Suprapubic skin (tissue), 4 donors: ENCODE results near the gene ZNF655. TPM values are rescaled to one million over a fixed set of nuclear protein-coding genes. Genes with fewer than 3 reads are reported as not detected.
"Not testable (repeated sequence)": the region's sequence is repeated elsewhere in the genome, so short reads cannot be mapped to it uniquely, and the experiment has no call there.

Experiments used
- DNase-seq, 2 donors: peaks; one replicate each; pipeline ENCODE4 v3.0.0-alpha.2; 2019; ENCODE audit warnings: low spot score in 2 of 2
- H3K27ac ChIP-seq: fragments of 200-600 bp; sonication (generic); one replicate; pipeline ENCODE4 v1.5.1; 2019
- H3K27me3 ChIP-seq: fragments of 200-600 bp; sonication (generic); one replicate; pipeline ENCODE4 v1.5.1; 2019
- H3K36me3 ChIP-seq: fragments of 200-600 bp; sonication (generic); one replicate; pipeline ENCODE4 v1.5.1; 2019
- H3K4me1 ChIP-seq: fragments of 200-600 bp; sonication (generic); one replicate; pipeline ENCODE4 v1.5.1; 2019
- H3K4me3 ChIP-seq: fragments of 200-600 bp; sonication (generic); one replicate; pipeline ENCODE4 v1.5.1; 2019; ENCODE audit warnings: mild to moderate bottlenecking
- H3K9me3 ChIP-seq: fragments of 200-600 bp; sonication (generic); one replicate; pipeline ENCODE4 v1.5.1; 2019
- EP300 ChIP-seq: sonication (generic); formaldehyde crosslinking; IDR thresholded peaks from one replicate; pipeline ENCODE4 v1.6.1; 2017; ENCODE audit warnings: antibody characterized with exemption
- POLR2A ChIP-seq, 2 donors: fragments of 450-650 bp; IDR thresholded peaks; one replicate each; pipeline ENCODE4 v1.6.1; 2017; ENCODE audit warnings: antibody characterized with exemption in 2 of 2, mild to moderate bottlenecking in 2 of 2, moderate library complexity in 2 of 2
- POLR2AphosphoS5 ChIP-seq, 3 donors: sonication (generic); formaldehyde crosslinking; IDR thresholded peaks; one replicate each; pipeline ENCODE4 v1.6.1; 2017; ENCODE audit warnings: antibody characterized with exemption in 3 of 3
- WGBS: methylation state at CpG from one replicate; pipeline ENCODE4 v1.1.5; 2018; 5-methylcytosine and 5-hydroxymethylcytosine counted together
- total RNA-seq, 4 donors: library from RNA; depleted of rRNA; stranded (reverse); fragments of >200 nt; gene quantifications; one replicate each; pipeline ENCODE4 v1.1.0, GENCODE V29; 2016
- TF ChIP-seq, protein P1 (sequence below), 2 donors: fragments of 200-600 bp in 1 of 2; fragments of 450-650 bp in 1 of 2; sonication (generic) in 1 of 2; IDR thresholded peaks; one replicate each; pipeline ENCODE4 v1.5.1; 2016 to 2019; ENCODE audit warnings: antibody characterized with exemption in 2 of 2, mild to moderate bottlenecking in 1 of 2, moderate library complexity in 1 of 2

Gene ZNF655
- total RNA-seq, 4 donors from 2014 or later, result 122 to 240 (median 146) TPM

DNA sequence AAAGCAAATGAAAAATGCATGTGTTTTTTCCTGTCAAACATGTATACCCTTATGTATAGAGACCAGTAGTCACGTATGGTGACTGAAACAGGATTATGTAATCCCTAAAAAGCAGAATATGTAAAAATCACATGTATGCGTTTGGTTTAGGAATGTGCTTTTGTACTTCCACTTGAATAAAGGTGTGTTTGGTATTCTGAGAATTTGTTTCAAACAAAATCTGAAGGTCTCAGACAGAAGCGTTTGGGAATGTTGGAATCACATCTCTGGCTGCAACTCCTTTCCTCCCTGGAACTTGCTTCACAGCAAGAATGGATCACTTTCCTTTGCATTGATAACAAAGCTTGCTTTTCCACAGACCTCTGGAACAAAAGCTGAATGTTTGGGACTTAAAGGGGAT is 17.8 kb downstream of the ZNF655 start:
- Histone ChIP-seq H3K36me3 (peaks cover 25% of the 10 kb centered on the region), H3K27ac (no peak overlapping the region), H3K9me3 (no peaks in the 10 kb centered on the region), H3K4me3 (no peak overlapping the region), H3K27me3 (no peaks in the 10 kb centered on the region), H3K4me1 (peaks cover 16% of the 10 kb centered on the region)
- WGBS, result 74% methylated on average over 3 of the region's 3 CpGs
- DNase-seq, result no peak
- TF ChIP-seq, protein P1, sequence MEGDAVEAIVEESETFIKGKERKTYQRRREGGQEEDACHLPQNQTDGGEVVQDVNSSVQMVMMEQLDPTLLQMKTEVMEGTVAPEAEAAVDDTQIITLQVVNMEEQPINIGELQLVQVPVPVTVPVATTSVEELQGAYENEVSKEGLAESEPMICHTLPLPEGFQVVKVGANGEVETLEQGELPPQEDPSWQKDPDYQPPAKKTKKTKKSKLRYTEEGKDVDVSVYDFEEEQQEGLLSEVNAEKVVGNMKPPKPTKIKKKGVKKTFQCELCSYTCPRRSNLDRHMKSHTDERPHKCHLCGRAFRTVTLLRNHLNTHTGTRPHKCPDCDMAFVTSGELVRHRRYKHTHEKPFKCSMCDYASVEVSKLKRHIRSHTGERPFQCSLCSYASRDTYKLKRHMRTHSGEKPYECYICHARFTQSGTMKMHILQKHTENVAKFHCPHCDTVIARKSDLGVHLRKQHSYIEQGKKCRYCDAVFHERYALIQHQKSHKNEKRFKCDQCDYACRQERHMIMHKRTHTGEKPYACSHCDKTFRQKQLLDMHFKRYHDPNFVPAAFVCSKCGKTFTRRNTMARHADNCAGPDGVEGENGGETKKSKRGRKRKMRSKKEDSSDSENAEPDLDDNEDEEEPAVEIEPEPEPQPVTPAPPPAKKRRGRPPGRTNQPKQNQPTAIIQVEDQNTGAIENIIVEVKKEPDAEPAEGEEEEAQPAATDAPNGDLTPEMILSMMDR (IDR thresholded peaks at IDR 0.05), result no peak
- no peak for TF ChIP-seq EP300
- TF ChIP-seq POLR2A (IDR thresholded peaks at IDR 0.05), result no peak
- no peak for TF ChIP-seq POLR2AphosphoS5 (IDR thresholded peaks at IDR 0.05)

DNA sequence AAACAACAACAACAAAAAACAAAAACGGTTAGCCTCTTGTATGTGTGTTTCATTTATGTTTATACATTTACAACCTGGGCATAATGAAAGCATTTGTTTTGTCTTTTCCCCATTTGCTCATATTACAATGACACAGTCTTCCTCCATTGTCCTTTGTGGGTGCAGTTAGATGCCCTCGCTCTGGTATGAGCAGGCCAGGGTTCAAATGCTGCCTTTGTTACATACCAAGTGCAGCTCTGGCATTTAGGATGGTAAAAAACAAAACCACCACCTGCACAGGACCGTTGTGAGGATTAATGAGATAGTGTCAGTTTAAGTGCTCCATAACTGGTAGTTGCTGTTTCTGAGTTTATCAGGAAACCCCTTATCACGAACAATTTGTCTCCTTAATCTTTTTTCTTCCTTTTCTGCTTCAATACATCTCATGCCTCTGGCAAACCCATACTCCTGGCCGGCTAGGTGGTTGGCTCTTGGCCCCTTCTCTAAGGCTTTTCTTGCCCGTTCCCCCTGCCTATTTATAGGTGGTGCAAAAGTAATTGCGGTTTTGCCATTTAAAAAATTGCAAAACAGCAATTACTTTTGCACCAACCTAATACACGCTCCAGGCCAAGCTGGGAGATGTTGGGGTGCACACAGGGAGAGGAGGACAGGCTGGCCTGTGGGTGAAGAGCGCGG is 21.0 kb downstream of the ZNF655 start:
- TF ChIP-seq POLR2A (IDR thresholded peaks at IDR 0.05) (no peak), POLR2AphosphoS5 (IDR thresholded peaks at IDR 0.05) (no peak), EP300 (no peak)
- TF ChIP-seq, protein P1 (IDR thresholded peaks at IDR 0.05), result no peak
- 42% methylated on average over 10 of the region's 10 CpGs for WGBS
- Histone ChIP-seq H3K36me3 (no peaks in the 10 kb centered on the region), H3K9me3 (no peaks in the 10 kb centered on the region), H3K4me1 (peaks cover 16% of the 10 kb centered on the region), H3K4me3 (peak overlapping the region; percentile 61), H3K27me3 (no peaks in the 10 kb centered on the region), H3K27ac (no peak overlapping the region)
- DNase-seq, result no peak

DNA sequence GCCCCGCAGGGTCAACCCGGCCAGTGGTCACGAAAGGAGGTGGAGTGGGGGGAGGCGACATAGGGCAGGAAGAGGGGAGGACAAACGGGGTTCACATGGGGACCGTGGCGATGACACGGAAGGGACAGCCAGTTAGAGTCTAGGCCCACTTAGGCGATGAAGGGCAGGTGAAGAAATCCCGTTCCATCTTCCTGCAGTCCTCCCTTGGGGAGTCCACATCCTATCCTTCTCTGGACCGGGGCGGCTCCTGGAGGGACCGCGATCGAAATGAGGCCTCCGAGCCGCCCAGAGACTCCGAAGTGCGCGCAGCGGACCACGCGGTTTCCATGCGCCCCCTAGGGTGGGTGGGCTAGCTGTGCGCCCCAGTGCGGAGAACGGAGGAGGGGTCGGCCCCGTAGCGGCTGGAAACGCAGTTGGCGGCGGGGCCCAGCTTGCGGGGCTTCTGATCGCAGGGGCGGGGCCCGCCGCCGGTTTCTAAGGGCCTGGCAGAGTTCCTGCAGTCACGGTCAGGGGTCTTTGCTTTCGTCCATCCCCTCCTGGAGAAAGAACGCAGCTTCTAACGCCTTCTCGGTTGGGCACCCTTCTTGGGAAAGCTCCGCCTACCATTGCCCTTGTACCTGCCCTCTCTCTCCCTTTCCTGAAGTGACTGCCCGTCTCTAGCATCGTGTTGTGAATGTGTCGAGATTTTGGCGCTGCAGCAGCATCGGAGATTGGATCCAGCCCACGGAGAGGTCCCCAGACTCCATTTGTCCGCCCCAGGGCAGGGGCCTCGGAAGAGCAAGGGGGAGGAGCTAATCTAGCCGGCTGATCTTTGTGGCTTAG is 21.7 kb downstream of the ZNF655 start:
- no peaks in the 10 kb centered on the region for H3K9me3 ChIP-seq
- no peaks in the 10 kb centered on the region for H3K36me3 ChIP-seq
- H3K4me3 ChIP-seq, result peak overlapping the region; percentile 61
- H3K27ac ChIP-seq, result no peak overlapping the region
- DNase-seq, result no peak
- no peak for TF ChIP-seq EP300
- TF ChIP-seq, protein P1 (IDR thresholded peaks at IDR 0.05), result peak in 1 of 2 donors; percentile 17
- TF ChIP-seq POLR2A (IDR thresholded peaks at IDR 0.05), result no peak
- no peak for TF ChIP-seq POLR2AphosphoS5 (IDR thresholded peaks at IDR 0.05)
- 4% methylated on average over 38 of the region's 54 CpGs for WGBS
- H3K4me1 ChIP-seq, result peaks cover 16% of the 10 kb centered on the region
- H3K27me3 ChIP-seq, result no peaks in the 10 kb centered on the region

DNA sequence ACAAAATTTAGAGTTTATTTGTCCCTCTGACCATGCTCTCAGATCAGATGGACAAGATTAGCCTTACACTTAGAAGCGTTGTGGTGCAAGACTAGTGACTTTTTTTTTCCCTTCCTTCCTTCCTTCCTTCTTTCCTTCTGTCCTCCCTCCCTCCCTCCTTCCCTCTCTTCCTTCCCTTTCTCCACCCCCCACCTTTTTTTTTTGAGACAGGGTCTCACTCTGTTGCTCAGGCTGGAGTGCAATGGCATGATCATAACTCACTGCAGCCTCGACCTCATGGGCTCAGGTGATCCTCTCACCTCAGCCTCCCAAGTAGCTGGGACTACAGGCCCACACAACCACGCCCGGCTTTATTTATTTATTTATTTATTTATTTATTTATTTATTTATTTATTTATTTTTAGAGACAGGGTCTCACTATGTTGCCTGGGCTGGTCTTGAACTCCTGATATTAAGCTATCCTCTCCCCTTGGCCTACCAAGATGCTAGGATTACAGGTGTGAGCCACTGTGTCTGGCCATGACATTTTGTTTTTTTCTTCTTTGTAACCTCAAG is 22.4 kb downstream of the ZNF655 start:
- not testable (repeated sequence) for H3K27me3 ChIP-seq, DNase-seq, H3K27ac ChIP-seq, H3K9me3 ChIP-seq, H3K36me3 ChIP-seq
- WGBS, result 58% methylated on average over 4 of the region's 4 CpGs
- H3K4me1 ChIP-seq, result peaks cover 16% of the 10 kb centered on the region
- H3K4me3 ChIP-seq, result peak overlapping the region; percentile 61

DNA sequence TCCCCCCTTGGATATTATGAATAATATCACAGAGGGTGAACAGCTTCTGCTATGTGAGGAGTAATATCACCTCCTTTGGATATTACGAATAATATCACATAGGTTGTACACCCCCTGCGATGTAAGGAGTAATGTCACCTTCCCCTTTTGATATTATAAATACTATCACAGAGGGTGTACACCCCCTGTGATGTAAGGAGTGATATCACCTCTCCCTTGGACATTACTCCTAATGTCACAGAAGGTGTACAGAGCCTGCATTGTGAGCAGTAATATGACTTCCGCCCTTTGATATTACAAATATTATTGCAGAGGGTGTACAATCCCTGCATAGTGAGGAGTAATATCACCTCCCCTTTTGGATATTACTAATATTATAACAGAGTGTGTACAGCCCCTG is 30.4 kb downstream of the ZNF655 start:
- H3K27me3 ChIP-seq, result peaks cover 3% of the 10 kb centered on the region
- no peaks in the 10 kb centered on the region for H3K4me1 ChIP-seq
- no peak for DNase-seq
- H3K27ac ChIP-seq, result no peak overlapping the region
- H3K36me3 ChIP-seq, result no peaks in the 10 kb centered on the region
- 87% methylated on average over 3 of the region's 3 CpGs for WGBS
- no peak overlapping the region for H3K4me3 ChIP-seq
- TF ChIP-seq POLR2AphosphoS5 (IDR thresholded peaks at IDR 0.05) (no peak), EP300 (no peak), POLR2A (IDR thresholded peaks at IDR 0.05) (no peak)
- TF ChIP-seq, protein P1 (IDR thresholded peaks at IDR 0.05), result no peak
- H3K9me3 ChIP-seq, result no peaks in the 10 kb centered on the region
